CD4-positive, alpha-beta T cell treated with Interleukin-10 for 1 hour (primary cell): Measurements from ENCODE around the gene DNM3.
A peak's percentile ranks its signal among the peaks of the same experiment; 100 is the strongest.
"Not testable (repeated sequence)": the region's sequence is repeated elsewhere in the genome, so short reads cannot be mapped to it uniquely, and the experiment has no call there.

Source experiments
- DNase-seq: peaks from one replicate; pipeline ENCODE4 v3.0.0-alpha.2; 2020

Gene DNM3

GRCh38 chr1:171841050-171841910 is at the start of gene DNM3:
TSS of gene DNM3 (plus strand) at chr1:171841498. CDS start at chr1:171841657, 159 bp downstream.
- DNase-seq = peak; percentile 86

DNA sequence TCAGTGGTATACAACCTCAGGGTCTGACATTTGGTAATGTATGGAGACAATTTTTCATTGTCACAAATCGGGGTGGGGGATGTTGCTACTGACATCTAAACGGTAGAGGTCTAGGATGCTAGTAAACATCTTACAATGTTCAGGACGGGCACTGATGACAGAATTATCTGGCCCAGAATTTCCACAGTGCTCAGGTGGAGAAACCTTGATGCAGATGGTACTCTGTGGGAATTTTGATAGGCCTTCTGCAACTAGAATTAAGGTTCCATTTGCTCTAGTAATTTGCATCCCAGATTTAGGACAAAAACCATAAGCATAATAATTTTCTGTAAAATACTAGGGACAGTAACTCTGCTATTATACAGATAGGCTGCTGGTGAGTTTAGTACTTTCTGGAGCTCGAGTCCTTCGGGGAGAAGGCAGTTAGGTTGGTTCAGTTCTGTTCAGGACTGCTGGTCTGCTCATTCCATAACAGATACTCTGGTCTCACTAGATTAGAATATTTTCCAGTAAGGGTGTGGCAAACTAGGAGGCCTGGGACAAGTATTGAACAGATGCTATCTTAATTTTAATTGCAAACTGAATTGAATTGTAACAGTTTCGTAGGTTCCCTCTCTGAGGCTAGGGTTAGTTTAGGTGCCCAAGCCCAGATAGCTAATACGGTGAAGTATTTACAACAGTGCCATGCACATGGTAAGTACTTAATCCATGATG is 48.5 kb upstream of the DNM3 start:
- no peak for DNase-seq

GRCh38 chr1:171793636-171794035 is 47.7 kb upstream of the DNM3 start:
- DNase-seq = no peak

DNA sequence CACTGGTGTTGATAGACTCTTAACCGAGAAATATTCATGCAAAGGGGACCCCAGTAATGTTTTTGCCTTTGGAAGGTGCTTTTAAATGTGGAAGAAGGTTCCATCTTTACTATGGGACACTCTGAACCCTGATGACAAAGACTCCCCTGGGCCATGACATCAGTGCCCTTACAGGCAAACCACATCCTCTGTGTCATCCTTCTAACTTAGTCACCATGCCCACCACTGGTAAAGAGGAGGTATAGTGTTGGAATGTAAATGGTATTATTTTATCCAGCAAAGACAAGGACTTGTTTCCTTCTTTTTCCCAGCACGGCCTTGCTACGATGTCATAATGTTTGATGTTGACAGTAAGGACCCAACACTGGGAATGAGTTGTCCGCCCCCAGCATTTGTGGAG is 47.2 kb upstream of the DNM3 start:
- DNase-seq = no peak

DNA sequence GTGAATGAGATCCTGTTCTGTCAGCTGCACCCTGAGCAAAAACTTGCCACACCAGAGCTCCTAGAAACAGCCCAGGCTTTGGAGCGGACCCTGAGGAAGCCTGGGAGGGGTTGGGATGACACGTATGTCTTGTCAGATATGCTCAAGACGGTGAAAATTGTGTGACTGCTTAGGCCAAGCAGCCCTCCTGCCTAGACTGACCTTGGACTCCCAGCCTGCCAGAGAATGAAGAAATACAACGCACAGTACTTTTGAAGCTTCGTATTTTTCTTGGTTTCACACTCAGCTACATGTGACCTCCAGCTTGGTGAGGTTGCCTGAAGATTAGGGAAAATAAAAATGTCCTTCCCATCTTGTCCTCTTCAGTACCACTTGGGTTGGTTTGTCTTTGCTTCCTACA is 44.7 kb upstream of the DNM3 start:
- DNase-seq = no peak

DNA sequence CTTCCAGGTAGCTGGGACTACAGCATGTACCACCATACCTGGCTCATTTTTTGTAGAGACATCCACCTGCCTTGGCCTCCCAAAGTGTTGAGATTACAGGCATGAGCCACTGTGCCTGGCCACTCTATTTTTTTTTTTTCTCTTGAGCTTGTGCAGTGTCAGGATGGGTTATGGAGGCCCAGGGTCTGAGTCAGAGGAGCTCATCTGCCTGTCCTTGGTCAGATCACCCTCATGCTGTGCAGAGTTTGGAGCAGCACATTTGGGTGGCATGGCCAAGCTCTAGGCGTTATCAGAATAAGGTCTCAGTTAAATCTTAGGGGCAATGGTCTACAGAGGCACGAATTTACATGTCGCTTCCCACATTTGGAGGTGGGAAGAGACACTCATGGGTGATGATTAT is 43.0 kb upstream of the DNM3 start:
- no peak for DNase-seq

DNA sequence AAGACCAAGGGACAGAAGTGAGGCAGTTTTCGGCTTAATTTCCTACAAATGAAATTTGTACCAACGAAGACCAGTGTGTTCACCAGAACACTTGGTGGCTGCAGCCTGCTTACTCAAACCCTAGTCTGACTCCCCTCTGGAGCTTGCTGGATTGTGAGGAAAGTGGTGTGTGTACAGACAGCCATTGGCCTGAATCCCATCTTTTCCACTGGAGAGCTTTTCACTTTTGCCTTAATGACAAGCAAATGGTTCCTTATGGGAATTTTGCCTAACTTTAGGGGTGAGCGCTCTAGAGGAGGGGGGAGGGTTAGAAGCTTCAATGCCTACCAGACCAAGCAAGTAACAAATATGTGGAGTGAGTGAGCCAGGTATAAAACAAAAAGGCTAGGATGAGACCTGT is 42.5 kb upstream of the DNM3 start:
- no peak for DNase-seq

GRCh38 chr1:171799166-171799565 is 42.1 kb upstream of the DNM3 start:
- no peak for DNase-seq

DNA sequence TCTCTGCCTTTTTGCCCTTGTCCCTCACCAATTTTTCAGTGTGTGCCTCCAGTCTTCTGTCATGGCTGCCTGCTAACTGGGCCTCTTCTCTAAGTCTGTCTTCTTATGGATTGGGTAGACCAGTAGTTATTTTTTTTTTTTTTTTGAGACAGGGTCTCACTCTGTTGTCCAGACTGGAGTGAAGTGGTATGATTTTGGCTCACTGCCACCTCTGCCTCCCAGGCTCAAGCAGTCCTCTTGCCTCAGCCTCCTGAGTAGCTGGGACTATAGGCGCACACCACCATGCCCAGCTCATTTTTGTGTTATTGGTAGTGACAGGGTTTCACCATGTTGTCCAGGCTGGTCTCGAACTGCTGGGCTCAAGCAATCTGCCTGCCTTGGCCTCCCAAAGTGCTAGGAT is 41.6 kb upstream of the DNM3 start:
- DNase-seq = not testable (repeated sequence)

- no peak for DNase-seq
These were observed 41.0 kb upstream of the DNM3 start for GRCh38 chr1:171800342-171800741.

DNA sequence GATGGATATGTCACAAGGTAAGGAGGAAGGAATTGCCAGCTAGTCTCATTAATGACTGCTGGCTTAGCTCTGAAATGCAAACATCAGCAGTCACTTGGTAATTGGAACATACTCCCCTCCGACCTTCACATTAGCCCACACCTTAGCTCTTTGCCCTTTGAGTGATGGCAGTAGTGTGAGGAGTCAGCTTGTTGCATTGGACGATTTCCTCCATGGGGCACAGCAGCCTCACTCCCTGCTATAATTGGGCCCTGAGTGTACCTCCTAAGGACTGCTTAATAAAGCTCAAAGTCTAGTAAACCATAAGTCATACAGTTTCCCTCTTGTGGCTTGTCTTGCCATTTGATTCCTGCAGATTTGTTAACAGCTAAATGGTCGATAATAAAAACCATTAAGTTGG is 40.4 kb upstream of the DNM3 start:
- DNase-seq = no peak

DNA sequence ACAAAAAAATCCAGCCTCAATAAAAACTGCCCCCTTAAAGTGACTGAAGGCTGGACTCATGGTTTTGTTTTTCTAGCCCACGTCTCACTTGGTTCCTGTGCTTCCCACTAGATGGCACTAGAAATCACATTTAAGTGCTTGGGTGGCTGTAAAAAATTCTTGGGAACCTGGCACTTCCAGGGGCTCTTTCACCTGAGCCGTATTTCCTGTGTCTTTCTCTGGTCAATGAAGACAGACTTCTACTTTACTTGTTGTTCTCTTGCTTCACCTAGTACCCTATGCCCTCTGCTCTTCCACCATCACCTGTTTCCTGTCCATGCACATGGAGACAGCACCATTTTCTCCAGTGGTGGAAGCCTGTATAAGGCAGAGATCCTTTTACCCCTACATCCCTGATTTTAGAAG is 39.8 kb upstream of the DNM3 start:
- DNase-seq = peak; percentile 35

DNA sequence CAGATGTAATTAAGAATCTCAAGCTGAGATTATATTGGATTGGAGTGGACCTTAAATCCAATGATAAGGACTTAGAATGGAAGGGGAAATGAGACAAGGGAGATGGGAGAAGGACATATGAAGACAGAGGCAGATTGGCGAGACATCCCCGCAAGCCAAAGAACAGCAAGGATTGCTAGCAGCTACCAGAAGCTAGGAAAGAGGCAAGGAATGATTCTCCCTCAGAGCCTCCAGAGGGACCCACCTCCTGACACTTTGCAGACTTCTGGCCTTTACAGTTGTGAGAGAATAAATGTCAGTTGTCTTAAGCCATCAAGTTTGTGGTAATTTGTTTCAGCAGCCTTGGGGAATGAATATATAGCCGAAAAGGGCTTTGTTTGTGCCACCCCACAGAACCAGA is 39.1 kb upstream of the DNM3 start:
- no peak for DNase-seq

- no peak for DNase-seq
These were observed 38.3 kb upstream of the DNM3 start for GRCh38 chr1:171803045-171803444.

DNA sequence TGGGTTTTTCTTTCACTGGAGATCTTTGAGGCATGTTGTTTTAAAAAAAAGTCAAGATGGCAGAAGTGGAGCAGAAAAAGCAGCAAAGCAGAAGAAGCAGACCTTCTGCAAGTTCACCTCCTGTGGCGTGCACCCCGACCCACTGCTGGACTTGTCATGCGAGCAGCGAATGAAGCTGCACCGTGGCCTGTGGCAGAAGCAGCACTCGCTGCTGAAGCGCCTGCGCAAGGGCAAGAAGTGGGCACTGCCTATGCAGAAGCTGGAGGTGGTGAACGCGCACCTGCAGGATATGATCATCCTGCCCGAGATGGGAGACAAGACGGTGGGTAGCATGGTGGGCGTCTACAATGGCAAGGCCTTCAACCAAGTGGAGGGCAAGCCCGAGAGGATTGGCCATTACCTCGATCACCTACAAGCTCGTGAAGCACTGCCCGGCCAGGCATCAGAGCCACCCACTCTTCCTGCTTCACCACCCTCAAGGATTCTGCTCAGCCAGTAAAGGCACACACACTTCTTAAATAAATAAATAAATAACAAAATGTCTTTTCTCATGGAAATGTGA is 37.8 kb upstream of the DNM3 start:
- no peak for DNase-seq

DNA sequence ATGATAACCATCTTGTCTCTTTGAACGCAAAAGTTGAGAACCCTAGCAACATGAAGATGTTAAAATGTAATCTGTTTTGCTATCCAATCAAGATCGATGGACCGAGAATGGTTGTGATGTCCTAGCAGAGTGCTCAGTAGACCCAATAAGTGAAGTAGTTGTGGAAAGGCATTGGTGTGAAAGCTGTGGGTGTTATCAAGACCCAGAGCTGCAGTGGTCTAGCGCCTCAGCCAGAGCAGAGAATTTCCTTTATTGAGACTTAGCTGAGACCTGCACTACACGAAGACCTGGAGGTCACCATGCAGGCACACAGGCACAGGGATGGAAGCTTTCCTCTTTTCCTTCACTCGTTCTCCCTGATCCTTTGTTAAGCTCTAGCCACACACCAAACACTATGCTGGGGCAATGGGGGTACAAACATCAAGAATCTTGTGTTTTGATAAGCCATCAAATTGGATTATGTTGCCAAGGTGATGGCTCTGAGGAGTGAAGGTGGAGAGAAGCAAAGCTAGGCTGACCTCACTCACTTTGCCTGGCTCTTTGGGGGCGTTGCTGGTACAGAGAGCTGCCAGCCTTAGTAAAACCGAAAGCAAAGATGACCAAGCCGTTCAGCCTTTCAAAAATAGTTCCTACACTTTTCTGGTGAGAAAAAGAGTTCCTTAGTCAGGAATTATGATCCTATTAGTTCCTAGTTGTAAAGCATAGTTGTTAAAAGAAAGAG is 35.7 kb upstream of the DNM3 start:
- DNase-seq = peak; percentile 17

- DNase-seq = no peak
These were observed 33.7 kb upstream of the DNM3 start for GRCh38 chr1:171807556-171807955.

- DNase-seq = no peak
These were observed 31.5 kb upstream of the DNM3 start for GRCh38 chr1:171809834-171810233.

GRCh38 chr1:171811672-171812071 is 29.6 kb upstream of the DNM3 start:
- DNase-seq = no peak

- no peak for DNase-seq
These were observed 26.6 kb upstream of the DNM3 start for GRCh38 chr1:171814692-171815091.

DNA sequence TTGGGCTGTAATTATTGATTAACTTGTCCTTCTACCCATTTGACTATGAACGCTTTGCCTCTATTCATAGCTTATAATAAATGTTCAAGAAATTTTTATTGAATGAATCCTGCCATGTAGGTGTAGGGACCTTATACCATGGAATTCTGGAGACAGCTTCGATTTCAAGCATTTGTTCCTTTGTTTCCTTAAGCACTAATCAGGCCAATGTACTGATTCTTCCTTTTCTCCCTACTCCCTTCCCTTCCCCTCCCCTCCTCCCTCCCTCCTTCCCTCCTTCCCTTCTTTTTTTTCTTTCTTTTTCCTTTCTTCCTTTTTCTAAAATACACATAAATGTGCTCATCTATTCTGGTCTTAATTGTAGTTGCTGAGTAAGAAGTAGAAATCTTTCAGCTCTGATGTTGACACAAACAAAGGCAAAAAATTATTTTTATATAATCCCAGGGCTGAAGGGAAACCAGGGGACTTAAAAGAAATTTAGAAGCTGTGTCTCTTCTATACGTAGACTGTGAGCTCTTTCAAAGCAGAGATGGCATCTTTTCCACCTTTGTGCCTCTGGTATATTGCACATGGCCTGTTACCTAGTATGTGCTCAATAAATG is 24.9 kb upstream of the DNM3 start:
- no peak for DNase-seq

GRCh38 chr1:171817511-171818265 is 23.6 kb upstream of the DNM3 start:
- no peak for DNase-seq
